Left ventricle myocardium inferior (tissue), 1 donor: ENCODE data around the gene TTLL3. TPM values are rescaled to one million over a fixed set of nuclear protein-coding genes. Genes with fewer than 3 reads are reported as not detected.
"Not testable (repeated sequence)": the region's sequence is repeated elsewhere in the genome, so short reads cannot be mapped to it uniquely, and the experiment has no call there.

Experiments
- DNase-seq: peaks from one replicate; pipeline ENCODE4 v3.0.0-alpha.2; 2020
- H3K27ac ChIP-seq: fragments of 200-600 bp; replicated peaks from 2 replicates; pipeline ENCODE4 v1.8.0; 2021
- H3K27me3 ChIP-seq: fragments of 200-600 bp; 2 replicates; pipeline ENCODE4 v1.8.0; 2021; ENCODE audit warnings: low read depth
- H3K36me3 ChIP-seq: fragments of 200-600 bp; 2 replicates; pipeline ENCODE4 v1.8.0; 2021
- H3K4me1 ChIP-seq: fragments of 200-600 bp; 2 replicates; pipeline ENCODE4 v1.8.0; 2021
- H3K4me3 ChIP-seq: fragments of 200-600 bp; 2 replicates; pipeline ENCODE4 v1.8.0; 2021; ENCODE audit warnings: mild to moderate bottlenecking, moderate library complexity
- H3K9me3 ChIP-seq: fragments of 200-600 bp; replicated peaks from 2 replicates; pipeline ENCODE4 v1.8.0; 2021
- CTCF ChIP-seq: fragments of 200-600 bp; IDR thresholded peaks from 2 replicates; pipeline ENCODE4 v1.8.0; 2021; ENCODE audit warnings: antibody characterized with exemption, mild to moderate bottlenecking, borderline replicate concordance
- intact Hi-C: fragments of 100-400 bp; cut with micrococcal nuclease; formaldehyde crosslinking; loops from one replicate; pipeline ENCODE4 v1.11.0; 2022
- total RNA-seq: library from RNA; stranded (reverse); fragmentation: NEBNext Ultra II Directional; extraction: Animal tissue kit (Norgen Biotek cat#: 25700); gene quantifications from one replicate; pipeline ENCODE4 v1.2.1, GENCODE V29; 2021
- donor health status: DM: no; HTN: yes; CAD: no; lungs with severe emphysema.

Gene TTLL3
- total RNA-seq, 1 donor from 2014 or later = 10.2 TPM

- Histone ChIP-seq H3K27me3 (no peaks in the 10 kb centered on the region), H3K36me3 (peaks cover 29% of the 10 kb centered on the region), H3K9me3 (no peaks in the 10 kb centered on the region), H3K4me3 (no peak overlapping the region), H3K27ac (peak overlapping the region; percentile 80), H3K4me1 (peaks cover 47% of the 10 kb centered on the region)
- intact Hi-C loops = no loop called here
- no peak for TF ChIP-seq CTCF
- DNase-seq = peak; percentile 44
Observed at GRCh38 chr3:9767418-9767817, 42.6 kb upstream of the TTLL3 start.

- TF ChIP-seq CTCF = no peak
- peak overlapping the region; percentile 80 for H3K27ac ChIP-seq
- H3K9me3 ChIP-seq = no peaks in the 10 kb centered on the region
- no peak for DNase-seq
- H3K27me3 ChIP-seq = no peaks in the 10 kb centered on the region
- H3K4me3 ChIP-seq = peak overlapping the region; percentile 82
- peaks cover 47% of the 10 kb centered on the region for H3K4me1 ChIP-seq
- peaks cover 22% of the 10 kb centered on the region for H3K36me3 ChIP-seq
- intact Hi-C loops = no loop called here
Observed at GRCh38 chr3:9768141-9768775, 41.8 kb upstream of the TTLL3 start.

GRCh38 chr3:9769012-9769411, 41.0 kb upstream of the TTLL3 start:
- Histone ChIP-seq H3K4me1 (peaks cover 47% of the 10 kb centered on the region), H3K27me3 (no peaks in the 10 kb centered on the region)
- intact Hi-C loops = no loop called here

GRCh38 chr3:9769426-9770275, 40.4 kb upstream of the TTLL3 start, which contains the start of gene CAMK1:
TSS of gene CAMK1 (minus strand) at chr3:9769947. CDS start at chr3:9767749, 2,198 bp downstream.
- Histone ChIP-seq H3K36me3 (peaks cover 12% of the 10 kb centered on the region), H3K4me3 (peak within 1 kb of the TSS; percentile 82), H3K27ac (peak within 1 kb of the TSS; percentile 80), H3K27me3 (no peaks in the 10 kb centered on the region), H3K4me1 (peaks cover 47% of the 10 kb centered on the region), H3K9me3 (no peaks in the 10 kb centered on the region)
- DNase-seq = peak; percentile 88
- intact Hi-C loops = no loop called here
- TF ChIP-seq CTCF = no peak

More at GRCh38 chr3:9769012-9769411, 41.0 kb upstream of the TTLL3 start:
- Histone ChIP-seq H3K9me3 (no peaks in the 10 kb centered on the region), H3K36me3 (peaks cover 16% of the 10 kb centered on the region), H3K27ac (peak overlapping the region; percentile 80), H3K4me3 (peak overlapping the region; percentile 82)
- no peak for TF ChIP-seq CTCF
- DNase-seq = no peak

GRCh38 chr3:9770276-9770812, 39.7 kb upstream of the TTLL3 start:
- intact Hi-C loops = no loop called here
- TF ChIP-seq CTCF = no peak

GRCh38 chr3:9771007-9771406, 39.1 kb upstream of the TTLL3 start:
- H3K27me3 ChIP-seq, H3K9me3 ChIP-seq, DNase-seq, H3K36me3 ChIP-seq, intact Hi-C loops, H3K4me3 ChIP-seq: not testable (repeated sequence)
- peak overlapping the region; percentile 80 for H3K27ac ChIP-seq
- peaks cover 47% of the 10 kb centered on the region for H3K4me1 ChIP-seq

More at GRCh38 chr3:9770276-9770812, 39.7 kb upstream of the TTLL3 start:
- Histone ChIP-seq H3K9me3 (no peaks in the 10 kb centered on the region), H3K4me3 (peak overlapping the region; percentile 82), H3K36me3 (peaks cover 6% of the 10 kb centered on the region), H3K27ac (peak overlapping the region; percentile 80), H3K27me3 (no peaks in the 10 kb centered on the region), H3K4me1 (peaks cover 47% of the 10 kb centered on the region)
- DNase-seq = peak; percentile 91
